GM18907 (cell line): ENCODE data around the gene MEF2C.

Experiments
- ATAC-seq: cut with Tn5 transposase; IDR thresholded peaks from one replicate; pipeline ENCODE4 v1.9.1; 2021; ENCODE audit warnings: mild to moderate bottlenecking, moderate library complexity; ENCODE audit not compliant: unreplicated experiment

Gene MEF2C

DNA sequence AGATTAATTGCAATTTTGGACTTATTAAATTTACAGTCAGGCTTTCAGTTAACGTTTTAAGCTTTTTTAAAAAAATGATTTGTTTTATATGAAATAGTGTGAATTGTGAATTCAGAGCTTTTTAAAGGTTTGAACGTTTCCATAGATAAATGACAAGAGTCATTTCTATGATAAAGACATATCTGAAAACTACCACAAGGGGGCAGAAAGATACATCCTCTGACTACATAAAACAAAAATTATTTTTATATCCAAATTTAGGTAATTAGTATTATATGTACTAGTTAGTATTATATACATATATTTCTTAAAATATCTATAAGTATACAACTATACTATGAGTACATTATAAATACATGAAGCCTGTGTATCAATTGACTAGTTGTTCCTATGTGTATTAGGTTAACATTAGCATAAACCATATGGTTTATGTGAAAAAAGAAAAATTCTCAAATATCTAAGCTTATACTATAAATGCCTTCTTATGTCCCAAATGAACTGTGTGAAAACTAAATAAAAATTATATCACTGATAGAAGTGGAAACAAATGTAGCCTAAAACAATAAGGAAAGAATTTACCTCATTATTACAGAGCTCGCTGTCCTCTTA lies 155.2 kb downstream of the MEF2C start:
- ATAC-seq, result no peak

DNA sequence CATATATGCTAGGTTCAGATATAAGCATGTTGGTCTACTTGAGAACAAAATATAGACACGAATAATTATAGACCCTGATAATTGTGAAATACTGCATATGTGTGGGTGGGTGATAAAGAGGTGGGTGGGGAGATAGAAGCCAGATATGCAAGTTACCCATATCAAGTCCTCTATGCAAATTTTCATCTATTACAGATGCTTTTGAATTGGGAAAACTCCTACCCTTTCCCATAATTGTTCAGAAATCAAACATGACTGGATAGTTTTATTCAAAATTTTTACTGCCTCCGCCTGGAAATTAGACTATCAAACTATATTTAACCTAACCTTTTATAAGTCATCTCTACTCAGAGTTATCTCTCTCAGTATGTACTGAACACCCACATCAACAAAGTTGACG lies 157.5 kb downstream of the MEF2C start:
- ATAC-seq, result no peak

DNA sequence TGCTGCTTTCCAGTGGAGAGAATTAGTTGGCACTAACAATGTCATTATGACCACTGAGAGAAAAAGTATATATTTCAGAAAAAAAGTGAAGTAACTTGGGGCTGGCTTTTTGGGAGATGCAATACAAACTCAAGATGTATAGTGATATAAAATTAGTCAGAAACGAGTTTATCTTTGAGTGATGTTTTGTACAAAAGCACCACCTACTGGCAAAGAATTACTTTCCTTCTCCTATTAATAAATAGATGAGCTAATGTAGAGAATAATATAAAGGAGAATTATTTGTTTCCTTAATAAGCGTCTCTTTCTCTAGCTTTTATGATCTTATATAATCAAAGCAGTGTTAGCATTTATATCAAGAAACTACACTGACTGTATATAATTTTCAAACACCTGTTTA lies 158.8 kb downstream of the MEF2C start:
- no peak for ATAC-seq

DNA sequence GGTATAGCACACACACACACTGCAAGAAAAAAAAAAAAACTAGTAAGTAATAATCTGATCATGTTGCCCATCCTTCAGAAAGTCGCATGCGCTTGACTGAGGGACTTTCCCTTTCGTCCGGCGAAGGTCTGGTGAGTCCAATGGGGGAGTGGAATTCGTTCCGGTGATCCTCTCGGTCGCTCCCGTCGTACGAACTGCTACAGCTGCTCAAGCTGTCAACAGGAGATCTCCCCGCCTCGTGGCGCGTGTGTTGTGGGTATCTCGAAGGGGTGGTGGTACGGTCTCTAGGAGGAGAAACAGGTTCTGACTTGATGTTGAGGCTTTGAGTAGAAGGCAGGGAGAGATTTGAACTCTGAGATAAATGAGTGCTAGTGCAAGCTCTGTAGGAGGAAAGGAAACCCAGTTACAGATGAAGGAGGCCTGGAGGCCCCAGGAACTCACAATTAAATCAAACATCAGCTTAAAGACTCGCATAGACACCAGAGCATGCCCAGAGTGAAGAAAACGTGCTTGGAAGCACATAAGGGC lies 160.4 kb downstream of the MEF2C start:
- no peak for ATAC-seq

DNA sequence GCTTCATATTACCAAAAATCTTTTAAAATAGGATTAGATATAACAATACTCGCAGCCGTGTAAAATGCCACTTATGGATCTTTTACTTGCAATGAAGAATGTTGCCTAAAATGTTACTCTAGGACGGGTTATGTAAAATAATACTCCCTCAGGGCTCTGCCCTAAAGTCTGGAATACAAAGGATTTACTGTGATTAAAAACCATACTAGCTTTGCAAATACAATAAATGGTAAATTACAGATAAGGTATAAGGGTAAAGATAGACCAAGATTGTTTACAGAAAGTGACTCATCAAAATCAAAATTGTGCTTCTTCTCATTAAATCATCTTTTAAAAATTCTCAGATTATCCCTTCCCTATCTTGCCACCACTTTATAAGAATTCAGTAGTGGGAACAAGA lies 163.6 kb downstream of the MEF2C start:
- ATAC-seq, result no peak

DNA sequence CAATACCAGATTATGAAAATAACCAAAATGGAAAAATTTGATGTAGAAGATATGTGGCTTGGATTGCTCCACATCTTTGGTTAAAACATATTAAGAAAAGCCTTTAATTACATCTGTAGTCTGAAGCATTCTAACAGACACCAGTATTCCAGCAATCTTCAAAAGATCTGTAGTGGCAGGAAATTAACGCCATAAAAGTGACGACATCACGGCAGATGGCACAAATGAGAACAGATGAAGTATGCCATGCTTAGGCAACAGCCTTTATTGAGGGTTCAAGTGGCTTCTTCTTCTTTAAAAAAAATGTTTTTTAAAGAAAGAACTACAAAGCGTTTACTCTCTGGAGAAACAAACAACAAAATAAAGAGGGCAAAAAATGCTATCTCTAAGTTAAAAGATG lies 164.2 kb downstream of the MEF2C start:
- no peak for ATAC-seq

DNA sequence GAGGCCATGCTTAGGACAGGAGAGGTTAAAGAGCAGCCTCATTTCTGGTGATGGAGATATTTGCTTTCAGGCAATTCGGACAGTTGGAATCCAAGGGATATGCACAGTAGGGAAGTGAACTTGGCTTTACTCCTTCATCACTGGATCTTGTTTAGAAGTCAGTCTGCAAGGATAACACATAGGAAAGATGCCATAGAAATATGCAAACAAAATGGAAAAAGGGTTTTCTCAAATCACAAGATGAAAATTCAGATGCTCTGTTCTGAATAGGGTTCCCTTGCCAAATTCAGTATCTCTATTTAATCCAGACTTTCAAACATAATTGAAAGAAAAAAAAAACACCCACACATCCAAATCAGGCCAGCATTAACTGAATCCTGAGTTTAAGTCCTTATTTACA lies 166.9 kb downstream of the MEF2C start:
- no peak for ATAC-seq

DNA sequence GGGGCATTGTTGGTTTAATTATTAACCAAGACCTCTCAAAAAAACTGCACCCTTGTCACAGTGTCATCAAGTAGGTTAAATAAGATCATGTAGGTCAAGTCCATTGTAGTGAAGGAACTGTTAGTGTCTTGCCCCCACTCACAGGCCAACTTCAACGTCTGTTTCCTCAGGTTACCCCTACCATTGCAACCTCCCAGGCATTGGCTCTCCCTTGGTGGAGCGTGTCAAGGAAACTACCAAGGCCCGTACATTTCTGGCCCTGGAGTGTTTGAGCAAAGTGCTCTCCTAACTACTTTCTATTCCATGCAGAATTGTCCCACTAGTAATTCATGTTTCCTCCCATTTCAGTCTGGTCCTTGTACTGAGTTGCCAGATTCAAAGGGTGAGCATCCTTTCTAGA lies 167.5 kb downstream of the MEF2C start:
- ATAC-seq, result no peak

DNA sequence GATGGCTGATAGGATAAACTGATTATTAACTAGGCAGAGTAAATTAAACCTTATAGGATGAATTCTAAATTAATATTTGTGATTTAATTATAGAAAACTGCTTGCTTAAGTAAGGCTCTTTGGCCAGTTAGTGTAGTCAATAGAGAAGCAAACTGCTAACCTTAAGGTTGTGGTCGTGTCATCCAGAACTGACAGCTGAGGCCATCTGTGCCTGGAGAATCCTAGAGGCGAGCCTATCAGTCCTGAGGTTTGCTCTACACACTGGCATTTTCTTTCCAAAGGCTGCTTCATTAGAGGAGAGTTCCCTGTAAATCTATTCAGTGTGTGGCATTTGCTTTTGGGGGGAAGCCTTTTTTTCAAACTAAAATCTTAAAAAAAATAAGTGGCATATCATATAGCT lies 169.2 kb downstream of the MEF2C start:
- ATAC-seq, result no peak

DNA sequence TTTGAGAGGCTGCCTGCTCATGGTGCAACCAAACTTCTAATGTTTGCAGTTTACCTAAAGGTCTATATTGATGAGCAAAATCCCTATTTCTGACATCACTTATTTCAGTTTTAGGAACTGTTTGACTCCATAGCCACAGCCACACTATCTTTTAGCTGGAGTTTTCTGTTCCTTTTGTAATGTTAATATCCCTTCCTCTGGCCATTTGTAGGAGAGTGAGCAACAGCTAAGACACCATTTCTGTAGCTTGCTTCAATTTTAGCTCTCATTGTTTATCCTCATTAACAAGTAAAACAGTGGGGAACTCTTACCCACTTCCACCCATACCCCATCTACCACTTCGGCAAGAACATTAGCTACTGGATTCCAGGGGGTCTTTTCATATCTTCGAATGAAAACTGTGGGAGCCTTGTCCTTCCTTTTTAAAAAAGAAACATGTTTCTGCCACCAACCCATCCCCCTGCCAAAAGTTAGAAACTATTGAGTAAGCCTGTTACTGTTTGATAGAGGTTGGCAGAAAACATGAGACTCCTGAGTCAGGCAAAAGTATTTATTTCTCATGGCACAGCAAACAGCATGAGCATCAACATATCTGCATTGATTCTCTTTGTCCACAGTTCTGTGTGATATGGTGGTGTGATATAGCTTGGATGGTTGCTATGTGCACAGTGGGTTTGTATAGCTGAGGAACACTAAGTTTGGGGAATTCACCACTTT lies 174.1 kb downstream of the MEF2C start:
- no peak for ATAC-seq

DNA sequence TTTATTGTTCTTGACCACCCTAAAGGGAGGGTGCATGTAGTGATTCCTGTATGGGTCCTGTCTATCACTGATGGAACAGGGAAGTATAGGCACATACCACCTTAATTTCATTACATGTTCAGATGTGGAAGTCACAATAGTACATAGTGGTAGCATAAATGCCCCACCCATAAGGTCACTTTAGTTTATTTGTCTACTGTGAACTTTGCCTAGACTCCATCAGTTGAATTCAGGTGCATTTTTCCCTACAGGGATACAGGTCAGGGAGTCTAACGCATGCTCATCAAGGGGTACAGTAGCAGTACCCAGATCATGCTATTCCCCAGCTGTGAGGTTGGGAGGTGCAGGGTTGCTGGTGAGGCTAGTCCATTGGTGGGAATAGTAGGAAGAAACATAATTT lies 175.0 kb downstream of the MEF2C start:
- no peak for ATAC-seq

DNA sequence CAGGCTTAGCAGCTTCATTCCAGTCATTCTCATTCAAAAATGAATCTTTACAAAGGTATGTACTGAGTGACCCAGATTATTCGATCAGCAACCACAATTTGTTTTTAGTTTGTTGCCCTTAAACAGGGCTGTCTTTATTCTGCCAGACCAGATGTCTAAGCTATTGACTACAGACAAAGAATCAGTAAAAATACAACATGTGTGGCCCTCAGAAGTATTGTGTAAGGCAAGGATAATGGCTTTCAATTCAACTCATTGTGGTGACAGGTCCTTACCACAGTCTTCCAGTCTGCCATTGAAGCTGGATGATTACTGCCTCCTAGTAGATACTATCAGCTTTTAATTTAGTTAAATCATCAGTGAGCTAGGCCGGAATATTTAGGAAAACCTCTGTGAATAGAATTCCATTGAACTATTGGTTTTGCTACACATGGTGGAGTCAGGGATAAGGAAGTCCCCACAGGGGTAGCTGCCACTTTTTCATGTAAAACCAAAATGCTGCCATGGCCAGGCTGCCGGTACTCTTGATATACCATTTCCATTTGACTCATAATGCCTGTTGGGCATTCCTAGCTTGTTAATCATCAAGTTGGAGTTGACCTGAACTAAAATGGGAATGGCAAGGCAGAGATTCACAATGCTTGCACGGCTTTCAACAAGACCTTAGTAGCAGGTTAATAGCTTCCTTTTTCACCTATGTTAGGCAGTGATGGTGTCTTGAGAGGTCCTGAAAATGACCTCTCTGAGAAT lies 175.6 kb downstream of the MEF2C start:
- ATAC-seq, result no peak

DNA sequence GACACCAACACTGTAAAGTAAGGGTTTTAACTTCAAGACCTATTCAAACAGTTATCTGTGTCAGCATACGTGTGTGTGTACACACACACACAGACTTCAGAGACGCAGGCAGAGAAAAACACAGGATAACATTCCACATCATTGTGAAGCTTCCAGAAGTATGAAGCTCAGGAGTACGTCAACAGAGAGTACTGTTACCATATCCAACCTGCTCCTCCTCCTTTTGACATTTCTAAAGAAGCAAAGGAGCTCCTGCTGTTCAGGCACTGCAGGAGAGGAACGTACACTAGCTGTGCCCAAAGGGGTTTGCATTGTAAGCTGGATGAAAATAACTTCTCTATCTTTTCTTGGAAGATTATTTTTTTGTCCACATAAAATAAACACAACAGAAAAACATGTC lies 180.7 kb downstream of the MEF2C start:
- no peak for ATAC-seq

DNA sequence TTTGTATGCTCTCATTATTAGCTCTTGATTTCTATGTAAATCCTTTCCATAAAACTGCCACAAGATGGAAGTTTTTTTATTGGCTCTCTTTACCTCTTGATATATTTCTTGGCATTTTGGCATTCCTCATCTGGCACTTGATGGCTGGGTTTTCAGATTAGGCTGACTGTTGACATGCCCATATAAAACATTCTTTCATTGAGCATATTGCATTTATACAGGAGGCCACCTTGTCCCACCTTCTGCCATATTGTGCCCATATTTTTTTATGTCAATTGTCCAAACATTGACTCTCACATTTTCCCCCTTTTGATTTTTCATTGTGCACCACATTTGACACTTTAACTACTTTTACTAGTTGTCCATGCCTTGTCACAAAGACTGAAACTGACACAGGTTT lies 182.9 kb downstream of the MEF2C start:
- ATAC-seq, result no peak

DNA sequence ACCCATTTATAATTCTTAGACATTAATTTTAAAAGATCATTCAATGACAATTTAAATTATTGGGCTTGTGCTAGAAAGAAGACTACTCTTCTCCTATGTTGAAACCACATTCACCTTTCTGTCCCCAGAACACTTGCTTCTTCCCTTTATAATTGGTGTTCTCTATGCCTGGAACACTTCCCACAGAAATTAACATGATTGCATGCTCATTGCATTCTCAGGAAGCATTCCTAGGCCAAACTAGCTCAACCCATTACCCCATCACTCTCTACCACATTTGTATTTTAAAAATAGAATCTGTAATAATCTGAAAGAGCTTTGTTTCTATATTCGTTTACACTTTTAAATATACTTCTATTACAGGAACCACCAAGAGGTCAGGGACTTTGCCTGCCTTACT lies 184.7 kb downstream of the MEF2C start:
- ATAC-seq, result no peak

DNA sequence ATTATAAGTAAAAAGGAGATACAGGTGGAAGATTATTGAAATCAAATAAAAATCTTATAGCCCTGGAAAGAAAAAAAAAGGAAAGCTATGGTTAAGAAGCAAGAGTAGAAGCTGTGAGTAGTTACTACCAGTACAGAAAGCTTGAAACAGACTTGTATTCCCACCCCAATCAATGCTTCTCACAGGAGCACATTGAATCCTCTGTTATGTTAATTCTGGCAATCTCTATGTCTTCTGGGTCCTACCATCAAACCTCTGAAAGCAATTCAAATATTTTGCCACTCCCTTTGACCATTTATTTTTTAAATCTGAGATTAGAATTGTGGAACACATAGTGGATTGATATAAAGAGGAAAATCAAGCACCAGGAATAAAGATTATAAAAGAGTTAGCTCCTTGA lies 186.5 kb downstream of the MEF2C start:
- ATAC-seq, result no peak

DNA sequence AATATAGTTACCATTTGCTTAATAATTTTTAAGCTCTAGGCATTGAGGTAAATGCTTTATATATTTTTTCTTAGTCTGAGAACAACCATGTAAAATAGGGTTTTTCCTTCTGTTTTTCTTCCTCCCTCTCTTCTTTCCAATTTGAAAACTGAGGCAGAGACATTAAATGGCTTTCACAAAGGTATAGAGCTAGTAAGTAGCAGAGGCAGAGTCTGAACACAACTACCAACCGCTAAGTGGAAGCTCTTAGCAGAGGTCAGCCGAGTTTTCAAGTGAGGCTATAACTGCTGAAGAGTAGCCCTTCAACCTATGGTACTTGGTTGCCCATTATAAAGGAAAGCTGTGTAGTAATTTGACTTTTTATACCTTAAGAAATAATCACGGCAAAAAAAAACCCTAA lies 187.1 kb downstream of the MEF2C start:
- no peak for ATAC-seq

DNA sequence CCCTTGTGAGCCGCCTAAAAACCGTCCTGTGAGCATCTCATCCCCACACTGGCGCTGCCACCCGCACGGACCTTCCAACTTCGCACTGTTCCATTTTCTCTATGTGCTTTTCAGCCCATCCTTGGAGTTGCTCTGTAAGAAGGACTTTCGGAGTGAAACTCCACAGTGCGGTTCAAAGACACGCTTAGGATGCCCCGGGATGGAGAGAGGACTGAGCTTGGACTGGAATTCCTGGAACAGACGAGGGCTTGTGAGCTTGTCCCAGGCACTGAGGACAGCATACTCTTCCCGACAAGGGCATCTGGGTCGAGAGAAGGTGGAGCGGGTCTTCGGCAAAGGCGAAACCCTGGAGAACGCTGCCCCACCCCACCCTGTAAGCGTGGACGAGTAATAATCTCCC lies 187.8 kb downstream of the MEF2C start:
- no peak for ATAC-seq

DNA sequence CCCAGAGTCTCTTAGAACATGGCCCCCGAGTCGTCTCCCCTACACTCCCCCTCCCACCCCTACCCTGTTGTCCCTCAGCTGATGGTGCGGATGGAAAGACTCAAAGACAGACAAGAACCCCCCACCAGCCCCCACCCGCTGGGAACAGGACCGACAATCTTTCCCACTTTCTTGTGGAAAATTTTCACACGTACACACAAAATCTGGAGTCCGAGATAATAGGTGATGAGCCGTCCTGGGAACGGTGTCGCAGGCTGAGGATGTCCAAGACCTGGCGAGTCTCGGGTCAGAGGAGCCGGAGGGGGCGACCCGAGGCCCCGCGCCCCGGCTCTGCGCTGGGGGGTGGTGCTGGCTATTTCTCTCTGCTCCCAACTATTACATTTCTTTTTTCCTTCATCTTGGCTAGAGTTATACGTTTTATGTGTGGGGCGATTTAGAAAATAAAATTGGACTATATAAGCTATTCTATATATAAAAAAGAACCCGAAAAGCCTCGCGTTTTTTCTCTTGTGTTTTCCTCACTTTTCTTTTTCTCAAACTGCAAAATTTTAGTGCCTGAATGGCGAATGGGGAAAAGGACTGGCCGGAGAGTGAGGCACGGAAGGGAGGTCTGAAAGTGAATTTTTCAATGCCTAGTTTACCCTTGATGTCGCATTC lies 188.8 kb downstream of the MEF2C start:
- no peak for ATAC-seq

DNA sequence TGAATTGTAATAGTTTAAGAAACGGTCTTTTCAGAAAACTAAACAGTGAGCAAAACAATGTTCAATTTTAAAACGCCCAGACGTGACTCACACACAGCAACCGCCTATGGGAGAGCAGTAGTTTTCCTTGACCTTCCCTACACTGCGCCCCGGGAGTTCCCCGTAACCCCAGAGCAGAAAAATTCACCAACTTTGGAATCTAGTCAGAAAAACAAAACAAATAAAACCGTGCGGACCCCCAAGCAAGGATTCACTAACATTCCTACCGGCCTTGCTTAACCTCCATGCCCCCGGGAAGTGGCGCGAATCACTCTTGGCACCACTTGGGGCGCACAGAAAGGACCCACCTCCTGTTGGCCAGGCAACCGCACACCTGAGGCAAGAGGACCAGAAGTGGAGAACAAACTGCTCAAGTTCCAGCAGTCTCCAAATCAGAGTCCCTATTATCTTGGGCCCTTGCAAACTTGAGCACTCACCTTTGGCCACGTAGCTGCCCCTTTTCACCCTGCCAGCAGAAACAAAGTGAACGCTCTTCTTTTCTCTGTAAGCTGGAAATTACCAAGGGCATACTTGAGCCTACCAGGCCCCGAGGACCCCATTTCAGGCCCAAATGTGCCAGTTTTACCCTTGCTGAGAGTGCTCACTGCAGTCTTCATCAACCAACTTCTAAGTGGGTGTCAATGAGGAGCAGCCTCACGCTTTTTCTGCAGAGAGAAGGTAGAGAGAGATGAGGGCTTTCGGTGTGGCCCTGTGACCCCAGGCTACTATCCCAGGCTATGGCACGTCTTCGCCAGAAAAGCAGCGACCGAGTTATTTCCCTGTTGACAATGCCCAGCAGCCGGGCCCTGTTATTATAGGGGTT lies 189.7 kb downstream of the MEF2C start:
- no peak for ATAC-seq
